Karpas-422 (cell line): ENCODE measurements around the gene RPL6. TPM values are rescaled to one million over a fixed set of nuclear protein-coding genes. Genes with fewer than 3 reads are reported as not detected.

ENCODE experiments used
- DNase-seq: peaks from one replicate; pipeline ENCODE4 v3.0.0-alpha.2; 2015
- H2AFZ ChIP-seq: fragments of 200-600 bp; sonication (generic); 2 replicates; pipeline ENCODE4 v1.6.1; 2014; ENCODE audit warnings: antibody characterized with exemption, low read length, mixed read lengths
- H3K27ac ChIP-seq: fragments of 200-600 bp; sonication (generic); 2 replicates; pipeline ENCODE4 v1.5.1; 2014; ENCODE audit warnings: mild to moderate bottlenecking, low read length, moderate library complexity
- H3K27me3 ChIP-seq: fragments of 200-600 bp; sonication (generic); 2 replicates; pipeline ENCODE4 v1.6.1; 2014; ENCODE audit warnings: low read length, mixed read lengths
- H3K36me3 ChIP-seq: fragments of 200-600 bp; sonication (generic); 2 replicates; pipeline ENCODE4 v1.6.1; 2014; ENCODE audit warnings: low read length, mixed read lengths; ENCODE audit not compliant: insufficient read depth
- H3K4me1 ChIP-seq: fragments of 200-600 bp; sonication (generic); 2 replicates; pipeline ENCODE4 v1.6.1; 2014; ENCODE audit warnings: mild to moderate bottlenecking, low read length, mixed read lengths
- H3K4me2 ChIP-seq: fragments of 200-600 bp; sonication (generic); 2 replicates; pipeline ENCODE4 v1.6.1; 2014; ENCODE audit warnings: low read length, low read depth, mild to moderate bottlenecking; ENCODE audit not compliant: poor library complexity, severe bottlenecking
- H3K4me3 ChIP-seq: fragments of 200-600 bp; sonication (generic); 2 replicates; pipeline ENCODE4 v1.5.1; 2014; ENCODE audit warnings: mild to moderate bottlenecking, antibody characterized with exemption, low read length, mixed read lengths
- H3K79me2 ChIP-seq: fragments of 200-600 bp; sonication (generic); 2 replicates; pipeline ENCODE4 v1.6.1; 2014; ENCODE audit warnings: mild to moderate bottlenecking, low read length, mixed read lengths
- H3K9ac ChIP-seq: fragments of 200-600 bp; sonication (generic); 2 replicates; pipeline ENCODE4 v1.6.0; 2014; ENCODE audit warnings: low read length
- H3K9me2 ChIP-seq: fragments of 200-600 bp; sonication (generic), shearing (Covaris generic); replicated peaks from 2 replicates; pipeline ENCODE4 v1.6.0; 2014; ENCODE audit warnings: mild to moderate bottlenecking, low read length, moderate library complexity; ENCODE audit not compliant: insufficient read depth
- H3K9me3 ChIP-seq: fragments of 300-700, 200-600 bp; sonication (generic); 2 replicates; pipeline ENCODE4 v1.6.1; 2014; ENCODE audit warnings: low read length, mixed read lengths
- H4K20me1 ChIP-seq: fragments of 200-600 bp; sonication (generic); 2 replicates; pipeline ENCODE4 v1.6.1; 2014; ENCODE audit warnings: mild to moderate bottlenecking, antibody characterized with exemption, low read length, low read depth; ENCODE audit not compliant: insufficient read depth
- total RNA-seq: library from RNA; depleted of rRNA; stranded (reverse); fragments of >200 nt; shearing (Covaris generic); gene quantifications from 2 replicates; pipeline ENCODE4 v1.2.3, GENCODE V29; 2014; ENCODE audit warnings: low replicate concordance

RPL6 gene
- total RNA-seq, 1 experiment from 2014 or later: 2,811 TPM

DNA sequence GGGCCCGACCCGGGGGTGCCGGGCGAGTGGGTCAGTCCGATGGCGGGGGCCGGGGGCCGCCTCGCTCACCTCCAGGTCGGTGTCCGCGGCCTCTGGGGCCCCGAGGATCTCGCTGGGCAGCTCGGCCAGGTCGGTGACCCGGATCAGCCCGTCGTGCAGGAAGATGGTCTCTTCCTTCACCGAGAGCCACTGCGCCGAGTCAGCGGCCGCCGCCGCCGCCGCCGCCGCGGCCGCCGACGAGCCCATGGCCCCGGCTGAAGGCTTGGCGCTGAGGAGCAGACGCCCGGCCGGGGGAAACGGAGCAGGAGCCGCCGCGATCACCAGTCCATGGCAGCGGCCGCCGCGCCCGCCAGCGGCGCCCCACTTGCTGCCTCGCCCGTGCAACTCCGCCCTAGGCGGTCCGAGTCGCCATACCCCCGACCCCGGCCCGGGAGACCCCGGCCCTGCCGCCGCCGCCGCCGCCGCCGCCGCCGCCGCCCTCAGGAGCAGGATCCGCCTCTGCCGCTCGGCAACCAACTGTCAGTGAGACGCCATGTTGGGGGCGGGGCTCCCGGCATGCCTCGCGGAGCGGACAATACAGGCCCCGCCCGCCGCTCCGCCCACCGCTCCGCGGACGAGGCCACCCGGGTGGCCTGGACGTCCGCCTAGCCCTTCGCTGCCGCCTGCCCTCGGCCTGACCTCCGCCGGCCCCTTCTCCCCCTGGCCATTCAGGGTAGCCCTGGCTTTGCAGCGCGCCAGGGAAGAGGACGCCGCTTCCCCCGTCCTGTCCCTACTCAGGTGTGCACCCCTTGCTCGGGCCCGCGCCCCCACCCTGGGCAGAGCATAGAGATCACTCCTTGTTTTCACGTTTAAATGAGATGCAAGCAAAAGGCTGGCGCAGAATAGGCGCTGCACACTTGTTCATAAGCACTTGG lies 27.3 kb downstream of the RPL6 start, which contains the start of gene HECTD4:
Gene HECTD4, minus strand, starts transcription at position 549 of the 914 bp plus-strand sequence. Its CDS starts 303 bp downstream, at position 246.
- no peaks in the 10 kb centered on the region for H4K20me1 ChIP-seq
- no peaks in the 10 kb centered on the region for H3K9me2 ChIP-seq
- peak; percentile 95 for DNase-seq
- H3K27ac ChIP-seq: peak within 1 kb of the TSS; percentile 73
- H3K36me3 ChIP-seq: no peaks in the 10 kb centered on the region
- peak within 1 kb of the TSS; percentile 80 for H3K9ac ChIP-seq
- peaks cover 44% of the 10 kb centered on the region for H3K79me2 ChIP-seq
- peak within 1 kb of the TSS; percentile 74 for H2AFZ ChIP-seq
- H3K27me3 ChIP-seq: no peaks in the 10 kb centered on the region
- no peaks in the 10 kb centered on the region for H3K9me3 ChIP-seq
- peak within 1 kb of the TSS; percentile 83 for H3K4me2 ChIP-seq
- peaks cover 24% of the 10 kb centered on the region for H3K4me1 ChIP-seq
- peak within 1 kb of the TSS; percentile 82 for H3K4me3 ChIP-seq

DNA sequence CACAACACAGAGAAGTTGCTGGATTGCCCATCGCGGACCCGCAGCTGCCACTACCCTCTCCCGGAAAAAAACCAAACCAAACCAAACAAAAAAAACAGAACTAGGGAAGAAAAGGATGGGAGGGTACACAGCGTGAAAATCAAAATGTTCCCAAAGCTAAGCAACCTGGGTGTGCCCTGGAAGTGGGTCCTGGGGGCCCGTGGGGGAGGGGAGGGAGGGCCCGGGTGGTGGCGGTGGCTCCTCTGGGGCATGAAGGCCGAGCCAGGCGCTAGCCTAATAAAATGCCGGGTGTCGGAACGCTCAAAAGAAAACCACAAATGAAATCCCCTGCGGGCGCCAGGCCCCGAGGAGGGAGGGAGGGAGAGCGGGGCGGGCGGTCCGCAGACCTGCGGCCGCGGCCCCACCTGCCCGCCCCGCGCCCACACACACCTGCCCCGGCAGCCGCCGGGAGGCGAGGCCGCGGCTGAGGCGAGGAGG lies 28.0 kb downstream of the RPL6 start:
- DNase-seq: peak; percentile 64
- no peaks in the 10 kb centered on the region for H3K9me3 ChIP-seq
- H3K27ac ChIP-seq: peak overlapping the region; percentile 73
- peak overlapping the region; percentile 13; the same call in 1 of the 2 replicates for H2AFZ ChIP-seq
- H4K20me1 ChIP-seq: no peaks in the 10 kb centered on the region
- H3K4me1 ChIP-seq: peaks cover 17% of the 10 kb centered on the region
- peak overlapping the region; percentile 82 for H3K4me3 ChIP-seq
- H3K79me2 ChIP-seq: peaks cover 51% of the 10 kb centered on the region
- no peaks in the 10 kb centered on the region for H3K27me3 ChIP-seq
- no peaks in the 10 kb centered on the region for H3K9me2 ChIP-seq
- peak overlapping the region; percentile 80 for H3K9ac ChIP-seq
- H3K4me2 ChIP-seq: peak overlapping the region; percentile 83
- no peaks in the 10 kb centered on the region for H3K36me3 ChIP-seq

DNA sequence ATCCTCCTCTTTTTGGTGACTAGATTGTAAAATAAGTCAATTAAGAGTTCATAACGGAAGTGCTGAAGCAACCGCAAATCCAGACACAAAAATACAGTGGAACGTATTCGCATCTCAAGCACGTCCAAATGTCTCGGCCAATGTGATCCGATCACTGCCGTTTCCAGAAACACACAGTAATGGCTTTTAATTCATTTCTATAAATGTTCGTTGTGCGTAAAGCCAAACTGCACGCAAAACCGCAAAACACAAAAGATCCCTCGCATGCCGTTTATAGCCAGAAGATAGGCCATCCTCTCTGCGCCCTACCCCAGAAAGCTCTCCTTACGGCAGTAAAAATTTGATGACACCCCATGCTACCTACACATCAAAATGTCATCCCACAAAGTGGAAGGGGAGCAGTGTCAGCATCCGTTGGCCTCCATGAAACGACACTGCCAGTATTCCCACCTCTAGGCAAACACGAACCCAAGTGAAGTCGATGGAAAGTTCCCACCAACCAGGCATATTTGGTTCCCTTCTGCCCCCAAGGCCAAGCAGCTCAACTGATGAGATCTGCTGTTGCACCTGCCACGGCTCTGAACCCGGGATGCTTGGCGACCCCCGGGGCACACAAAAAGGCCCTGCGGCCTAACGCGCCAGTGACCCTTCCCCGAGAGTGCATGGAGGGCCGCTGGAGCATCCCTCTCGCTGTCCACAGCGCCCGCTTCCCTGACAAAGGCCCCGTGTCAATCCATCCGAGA lies 28.6 kb downstream of the RPL6 start:
- Histone ChIP-seq H3K4me3 (peak overlapping the region; percentile 82), H3K4me2 (peak overlapping the region; percentile 83), H3K4me1 (peaks cover 16% of the 10 kb centered on the region), H3K9me3 (no peaks in the 10 kb centered on the region), H4K20me1 (no peaks in the 10 kb centered on the region), H3K27ac (peak overlapping the region; percentile 73), H3K79me2 (peaks cover 56% of the 10 kb centered on the region), H2AFZ (peak overlapping the region; percentile 13; the same call in 1 of the 2 replicates), H3K27me3 (no peaks in the 10 kb centered on the region), H3K9me2 (no peaks in the 10 kb centered on the region), H3K9ac (peak overlapping the region; percentile 80), H3K36me3 (no peaks in the 10 kb centered on the region)
- peak; percentile 62 for DNase-seq

DNA sequence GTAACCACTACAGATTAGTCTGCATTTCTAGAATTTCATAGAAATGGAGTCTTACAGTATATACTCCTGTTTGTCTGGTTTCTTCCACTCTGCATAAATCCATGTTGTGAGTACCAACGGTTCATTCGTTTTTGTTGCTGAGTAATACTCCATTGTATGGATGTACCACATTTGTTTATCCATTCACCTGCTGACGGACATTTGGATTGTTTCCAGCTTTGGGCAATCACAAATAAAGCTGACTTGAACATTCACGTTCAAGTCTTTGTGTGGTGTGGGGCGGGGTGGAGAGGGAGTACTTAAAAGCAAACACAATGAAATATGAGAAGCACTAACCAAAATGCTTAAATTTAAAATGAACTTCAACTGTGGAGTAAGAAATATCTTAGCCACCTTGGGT lies 34.3 kb downstream of the RPL6 start:
- Histone ChIP-seq H3K27me3 (no peaks in the 10 kb centered on the region), H3K79me2 (peaks cover 90% of the 10 kb centered on the region), H2AFZ (no peak overlapping the region), H3K4me2 (no peak overlapping the region), H4K20me1 (no peaks in the 10 kb centered on the region), H3K9me3 (no peaks in the 10 kb centered on the region), H3K4me1 (peaks cover 7% of the 10 kb centered on the region), H3K9me2 (no peaks in the 10 kb centered on the region), H3K27ac (no peak overlapping the region), H3K36me3 (peaks cover 6% of the 10 kb centered on the region; the same call in 1 of the 2 replicates), H3K9ac (no peak overlapping the region), H3K4me3 (no peak overlapping the region)
- DNase-seq: no peak

DNA sequence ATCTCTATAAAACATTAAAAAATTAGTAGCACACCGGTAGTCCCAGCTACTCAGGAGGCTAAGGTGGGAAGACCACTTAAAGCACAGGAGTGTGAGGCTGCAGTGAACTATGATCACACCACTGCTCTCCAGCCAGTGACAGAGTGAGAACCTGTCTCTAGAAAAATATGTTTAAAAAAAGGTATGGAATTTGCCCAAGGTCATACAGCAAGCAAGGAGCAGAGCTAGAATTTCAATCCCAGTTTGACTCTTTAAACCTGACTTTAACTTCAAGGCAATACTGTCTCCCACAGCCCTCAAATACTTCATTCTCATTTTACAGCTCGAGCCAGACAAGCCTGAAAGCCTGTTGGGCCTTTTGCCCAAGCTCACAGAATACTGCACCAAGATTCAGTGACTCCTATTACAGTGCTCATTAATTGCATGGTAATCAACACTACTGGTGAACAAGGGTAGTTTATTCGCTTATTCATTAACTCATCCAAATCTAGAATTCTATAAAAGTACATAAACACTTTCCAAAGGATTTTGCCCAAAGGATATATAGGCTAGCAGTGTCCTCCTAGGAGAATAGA lies 35.2 kb downstream of the RPL6 start:
- Histone ChIP-seq H3K27ac (no peak overlapping the region), H2AFZ (no peak overlapping the region), H3K79me2 (peaks cover 92% of the 10 kb centered on the region), H3K27me3 (no peaks in the 10 kb centered on the region), H4K20me1 (no peaks in the 10 kb centered on the region), H3K4me1 (0 out of 2 replicates have a peak, but pooled peaks cover 3% of the 10 kb centered on the region), H3K9me2 (no peaks in the 10 kb centered on the region), H3K4me2 (no peak overlapping the region), H3K4me3 (no peak overlapping the region), H3K9me3 (no peaks in the 10 kb centered on the region), H3K36me3 (peaks cover 6% of the 10 kb centered on the region; the same call in 1 of the 2 replicates), H3K9ac (no peak overlapping the region)
- DNase-seq: no peak

DNA sequence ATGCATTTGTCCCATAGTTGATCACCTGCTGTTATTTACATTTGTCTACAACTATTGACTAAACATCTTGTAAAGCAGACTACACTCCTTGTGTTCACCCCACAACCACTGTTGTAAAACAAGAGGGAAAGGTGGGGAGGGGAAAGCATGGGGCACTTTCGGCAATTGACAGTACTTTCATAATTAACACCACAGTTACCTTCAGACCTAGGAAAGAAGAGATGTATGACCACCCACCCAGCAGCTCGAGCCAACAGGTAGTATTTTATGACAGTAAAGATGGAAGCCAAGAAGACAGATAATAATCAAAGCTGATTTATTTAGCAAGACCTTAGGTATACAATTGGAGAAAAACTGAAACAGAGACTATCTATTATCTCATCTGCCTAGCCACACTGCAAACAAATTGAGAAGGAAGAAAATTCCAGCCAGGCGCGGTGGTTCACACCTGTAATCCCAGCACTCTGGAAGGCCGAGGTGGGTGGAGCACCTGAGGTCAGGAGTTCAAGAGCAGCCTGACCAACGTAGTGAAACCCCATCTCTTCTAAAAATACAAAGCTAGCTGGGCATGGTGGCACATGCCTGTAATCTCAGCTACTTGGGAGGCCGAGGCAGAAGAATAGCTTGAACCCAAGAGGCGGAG lies 38.4 kb downstream of the RPL6 start:
- peaks cover 6% of the 10 kb centered on the region; the same call in 1 of the 2 replicates for H3K36me3 ChIP-seq
- no peaks in the 10 kb centered on the region for H3K9me2 ChIP-seq
- H3K4me2 ChIP-seq: no peak overlapping the region
- no peak overlapping the region for H3K27ac ChIP-seq
- H4K20me1 ChIP-seq: no peaks in the 10 kb centered on the region
- H3K27me3 ChIP-seq: no peaks in the 10 kb centered on the region
- no peak overlapping the region for H3K9ac ChIP-seq
- 0 out of 2 replicates have a peak, but pooled peaks cover 3% of the 10 kb centered on the region for H3K4me1 ChIP-seq
- H2AFZ ChIP-seq: no peak overlapping the region
- H3K4me3 ChIP-seq: no peak overlapping the region
- DNase-seq: peak; percentile 29
- peaks cover 89% of the 10 kb centered on the region for H3K79me2 ChIP-seq
- no peaks in the 10 kb centered on the region for H3K9me3 ChIP-seq

DNA sequence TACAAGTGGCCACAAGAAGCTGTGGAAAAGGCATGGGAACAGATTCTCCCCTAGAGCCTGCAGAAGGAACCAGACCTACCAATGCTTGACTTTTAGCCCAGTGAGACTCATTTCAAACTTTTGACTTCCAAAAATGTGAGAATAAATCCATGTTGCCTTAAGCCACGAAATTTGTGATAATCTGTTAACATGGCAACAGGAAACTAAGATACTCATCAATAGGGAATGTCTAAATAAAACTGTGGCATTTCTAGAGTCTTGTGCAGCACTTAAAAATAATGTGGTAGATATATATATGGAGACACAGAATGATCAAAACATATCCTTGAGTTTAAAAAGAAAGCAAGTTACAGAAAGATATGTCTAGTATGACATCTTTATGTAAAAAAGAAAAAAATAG lies 39.2 kb downstream of the RPL6 start:
- Histone ChIP-seq H3K36me3 (peaks cover 3% of the 10 kb centered on the region; the same call in 1 of the 2 replicates), H3K4me3 (no peak overlapping the region), H3K9me2 (no peaks in the 10 kb centered on the region), H3K79me2 (peaks cover 93% of the 10 kb centered on the region), H2AFZ (no peak overlapping the region), H4K20me1 (no peaks in the 10 kb centered on the region), H3K27me3 (no peaks in the 10 kb centered on the region), H3K4me2 (no peak overlapping the region), H3K27ac (no peak overlapping the region), H3K4me1 (0 out of 2 replicates have a peak, but pooled peaks cover 3% of the 10 kb centered on the region), H3K9ac (no peak overlapping the region), H3K9me3 (no peaks in the 10 kb centered on the region)
- peak; percentile 9 for DNase-seq
